ENCODE results near the gene NDUFAF7. TPM values are rescaled to one million over a fixed set of nuclear protein-coding genes. Genes with fewer than 3 reads are reported as not detected.
"Not testable (repeated sequence)": the region's sequence is repeated elsewhere in the genome, so short reads cannot be mapped to it uniquely, and the experiment has no call there.

Gene NDUFAF7
- total and polyA plus RNA-seq, 12 donors, result 13.1 to 30.5 (median 26.0) TPM

- Histone ChIP-seq H3K27ac (no peak overlapping the region), H3K4me3 (no peak overlapping the region), H3K9me3 (no peaks in the 10 kb centered on the region), H3K27me3 (no peaks in the 10 kb centered on the region), H3K4me1 (peaks cover 0 to 30% (median 13%) of the 10 kb centered on the region in 9 donors), H3K36me3 (peaks cover 0 to 81% (median 58%) of the 10 kb centered on the region in 9 donors)
- DNase-seq, result no peak
- TF ChIP-seq CTCF (IDR thresholded peaks at IDR 0.05), result no peak
- ATAC-seq, result no peak
- WGBS, 2 donors, result 76 to 90% methylated on average over 4 of the region's 4 CpGs
- intact Hi-C loops (cut with DNase I), result no loop called here
Observed at GRCh38 chr2:37223131-37223530, 8.3 kb upstream of the NDUFAF7 start.

- no peak for ATAC-seq
- Histone ChIP-seq H3K36me3 (peaks cover 0 to 79% (median 55%) of the 10 kb centered on the region in 9 donors), H3K4me3 (no peak overlapping the region), H3K27me3 (no peaks in the 10 kb centered on the region), H3K9me3 (no peaks in the 10 kb centered on the region), H3K4me1 (peaks cover 0 to 35% (median 14%) of the 10 kb centered on the region in 9 donors), H3K27ac (no peak overlapping the region)
- TF ChIP-seq CTCF (IDR thresholded peaks at IDR 0.05), result no peak
- intact Hi-C loops (cut with DNase I), result no loop called here
- no peak for DNase-seq
- 90 to 92% methylated on average over 1 of the region's 1 CpG for WGBS, 2 donors
Observed at GRCh38 chr2:37224063-37224462, 7.4 kb upstream of the NDUFAF7 start.

- H3K27ac ChIP-seq; H3K4me3 ChIP-seq; ATAC-seq; H3K27me3 ChIP-seq; intact Hi-C loops (cut with DNase I); H3K9me3 ChIP-seq; DNase-seq: not testable (repeated sequence)
- H3K36me3 ChIP-seq, result peaks cover 0 to 69% (median 48%) of the 10 kb centered on the region in 9 donors
- peaks cover 0 to 46% (median 25%) of the 10 kb centered on the region in 9 donors for H3K4me1 ChIP-seq
- WGBS, 2 donors, result no CpG with 5 or more reads among the region's 2 CpGs
Observed at GRCh38 chr2:37225129-37225528, 6.3 kb upstream of the NDUFAF7 start.

- H3K27me3 ChIP-seq, result no peaks in the 10 kb centered on the region
- H3K4me1 ChIP-seq, result peaks cover 0 to 52% (median 32%) of the 10 kb centered on the region in 9 donors
- H3K27ac ChIP-seq, result no peak overlapping the region
- no peak for ATAC-seq
- intact Hi-C loops (cut with DNase I), result no loop called here
- 94 to 95% methylated on average over 4 of the region's 4 CpGs for WGBS, 2 donors
- no peaks in the 10 kb centered on the region for H3K9me3 ChIP-seq
- peaks cover 0 to 51% (median 31%) of the 10 kb centered on the region in 9 donors for H3K36me3 ChIP-seq
- no peak for DNase-seq
- no peak for TF ChIP-seq CTCF (IDR thresholded peaks at IDR 0.05)
- H3K4me3 ChIP-seq, result no peak overlapping the region
Observed at GRCh38 chr2:37226863-37227262, 4.6 kb upstream of the NDUFAF7 start.

GRCh38 chr2:37228788-37229187 lies 2.7 kb upstream of the NDUFAF7 start:
- Histone ChIP-seq H3K27me3 (no peaks in the 10 kb centered on the region), H3K4me1 (peaks cover 7 to 64% (median 46%) of the 10 kb centered on the region in 9 donors), H3K27ac (no peak overlapping the region), H3K36me3 (peaks cover 0 to 32% (median 21%) of the 10 kb centered on the region in 9 donors), H3K4me3 (no peak overlapping the region), H3K9me3 (no peaks in the 10 kb centered on the region)
- TF ChIP-seq CTCF (IDR thresholded peaks at IDR 0.05), result no peak
- intact Hi-C loops (cut with DNase I), result no loop called here
- no peak for DNase-seq
- WGBS, 2 donors, result 96 to 97% methylated on average over 3 of the region's 3 CpGs
- ATAC-seq, result no peak
